ENCODE measurements around the gene NBPF1.
"Not testable (repeated sequence)": the region's sequence is repeated elsewhere in the genome, so short reads cannot be mapped to it uniquely, and the experiment has no call there.

The NBPF1 gene

DNA sequence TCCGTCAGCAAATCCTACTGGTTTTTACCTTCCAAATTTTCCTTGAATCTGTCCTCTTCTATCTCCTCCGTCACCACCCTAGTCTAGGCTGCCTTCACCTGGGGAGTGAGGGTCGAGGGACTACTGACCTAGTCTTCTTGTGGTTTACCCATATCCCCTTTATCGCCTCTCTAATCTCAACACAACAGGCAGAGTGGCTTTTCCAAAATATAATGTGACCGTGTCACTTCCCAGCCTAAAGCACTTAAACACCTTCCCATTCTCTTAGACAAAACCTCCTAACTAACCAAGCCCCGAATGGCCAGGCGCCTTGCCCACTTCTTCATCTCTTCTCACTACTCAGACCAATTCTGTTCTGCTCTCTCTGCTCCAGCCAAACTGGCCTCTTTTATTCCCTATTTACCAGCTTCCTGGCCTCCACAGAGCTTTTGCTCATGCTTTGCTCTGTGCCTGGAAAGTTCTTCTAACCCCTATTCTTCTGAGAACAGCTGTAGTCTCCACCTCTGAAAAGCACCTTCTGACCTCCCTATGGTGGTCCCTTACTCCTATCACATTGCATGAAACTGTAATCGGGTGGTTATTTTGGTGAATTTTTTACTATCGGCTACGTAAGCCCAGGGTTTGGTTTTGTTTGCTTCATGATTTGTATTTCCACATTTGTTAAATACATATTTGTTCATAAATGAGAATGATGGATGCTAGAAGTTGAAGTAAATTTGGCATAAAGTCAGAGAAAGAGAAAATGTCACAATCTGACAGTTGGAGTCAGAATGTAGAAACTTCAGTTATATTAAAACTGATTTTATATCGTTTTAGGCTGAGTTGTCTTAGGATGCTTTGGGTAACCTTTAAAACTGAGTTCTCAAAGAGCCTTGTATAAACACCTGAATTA is 1.2 kb upstream of the NBPF1 start:
- H3K4me3 ChIP-seq (replicated peaks; ENCODE audit: low read depth, low read length) = no peak overlapping the region
- TF ChIP-seq, protein P1, sequence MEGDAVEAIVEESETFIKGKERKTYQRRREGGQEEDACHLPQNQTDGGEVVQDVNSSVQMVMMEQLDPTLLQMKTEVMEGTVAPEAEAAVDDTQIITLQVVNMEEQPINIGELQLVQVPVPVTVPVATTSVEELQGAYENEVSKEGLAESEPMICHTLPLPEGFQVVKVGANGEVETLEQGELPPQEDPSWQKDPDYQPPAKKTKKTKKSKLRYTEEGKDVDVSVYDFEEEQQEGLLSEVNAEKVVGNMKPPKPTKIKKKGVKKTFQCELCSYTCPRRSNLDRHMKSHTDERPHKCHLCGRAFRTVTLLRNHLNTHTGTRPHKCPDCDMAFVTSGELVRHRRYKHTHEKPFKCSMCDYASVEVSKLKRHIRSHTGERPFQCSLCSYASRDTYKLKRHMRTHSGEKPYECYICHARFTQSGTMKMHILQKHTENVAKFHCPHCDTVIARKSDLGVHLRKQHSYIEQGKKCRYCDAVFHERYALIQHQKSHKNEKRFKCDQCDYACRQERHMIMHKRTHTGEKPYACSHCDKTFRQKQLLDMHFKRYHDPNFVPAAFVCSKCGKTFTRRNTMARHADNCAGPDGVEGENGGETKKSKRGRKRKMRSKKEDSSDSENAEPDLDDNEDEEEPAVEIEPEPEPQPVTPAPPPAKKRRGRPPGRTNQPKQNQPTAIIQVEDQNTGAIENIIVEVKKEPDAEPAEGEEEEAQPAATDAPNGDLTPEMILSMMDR (IDR thresholded peaks at IDR 0.05; ENCODE audit: low read length, missing control alignments) = no peak
- no peak for DNase-seq (ENCODE audit: low read depth)

DNA sequence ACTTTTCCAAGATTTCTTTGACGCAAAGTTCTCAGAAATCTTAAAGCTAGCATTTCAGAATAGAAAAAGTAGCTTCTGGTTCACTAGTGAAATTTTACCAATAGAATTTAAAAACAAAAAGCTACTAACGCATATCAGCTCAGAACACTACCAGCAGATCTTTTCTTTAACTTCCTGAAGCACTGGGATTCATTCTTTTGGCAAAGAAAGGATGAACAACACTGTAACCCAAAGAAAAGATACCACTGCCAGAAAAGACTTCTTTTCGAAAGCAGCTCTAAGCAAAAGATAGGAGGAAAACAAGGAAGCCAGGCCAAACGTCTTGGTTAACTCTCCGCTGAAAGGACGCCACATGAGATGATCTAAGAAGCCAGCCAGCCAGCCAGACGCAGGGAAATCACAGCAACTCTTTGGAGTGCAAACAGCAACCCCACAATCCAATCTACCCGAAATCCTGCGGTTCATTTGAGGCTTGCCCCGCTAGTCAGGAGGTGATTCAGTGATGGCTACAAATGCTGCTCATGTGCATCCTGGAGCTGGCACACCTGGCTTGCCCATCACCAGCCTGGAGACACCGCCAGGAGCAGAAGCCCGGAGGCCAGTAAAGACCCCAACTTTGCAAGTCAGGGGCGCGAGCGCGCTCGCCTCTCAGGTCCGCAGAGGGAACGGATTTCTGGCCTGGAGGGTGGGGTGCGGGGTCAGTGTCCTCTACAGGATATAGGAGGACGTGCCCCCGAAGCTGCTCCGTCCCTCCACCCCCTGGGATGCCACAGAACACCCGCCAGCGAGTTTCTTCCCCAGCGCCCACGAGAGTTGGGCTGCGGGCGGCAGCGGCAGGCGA is 812 bp downstream of the NBPF1 start:
- peak; percentile 86 for DNase-seq (ENCODE audit: low read depth)
- TF ChIP-seq, protein P1 (IDR thresholded peaks at IDR 0.05; ENCODE audit: low read length, missing control alignments) = no peak
- peak overlapping the region; percentile 70 for H3K4me3 ChIP-seq (replicated peaks; ENCODE audit: low read depth, low read length)

DNA sequence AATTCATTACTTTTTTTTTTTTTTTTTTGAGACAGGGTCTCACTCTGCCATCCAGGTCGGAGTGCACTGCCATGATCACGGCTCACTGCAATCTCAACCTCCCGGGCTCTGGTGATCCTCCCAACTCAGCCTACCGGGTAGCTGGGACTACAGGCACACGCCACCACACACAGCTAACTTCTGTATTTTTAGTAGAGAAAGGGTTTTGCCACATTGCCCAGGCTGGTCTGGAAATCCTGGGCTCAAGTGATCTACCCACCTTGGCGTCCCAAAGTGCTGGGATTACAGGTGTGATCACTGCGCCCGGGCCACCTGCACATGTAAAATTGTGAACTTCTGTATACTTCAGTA is 1.4 kb downstream of the NBPF1 start:
- DNase-seq (ENCODE audit: low read depth) = not testable (repeated sequence)

DNA sequence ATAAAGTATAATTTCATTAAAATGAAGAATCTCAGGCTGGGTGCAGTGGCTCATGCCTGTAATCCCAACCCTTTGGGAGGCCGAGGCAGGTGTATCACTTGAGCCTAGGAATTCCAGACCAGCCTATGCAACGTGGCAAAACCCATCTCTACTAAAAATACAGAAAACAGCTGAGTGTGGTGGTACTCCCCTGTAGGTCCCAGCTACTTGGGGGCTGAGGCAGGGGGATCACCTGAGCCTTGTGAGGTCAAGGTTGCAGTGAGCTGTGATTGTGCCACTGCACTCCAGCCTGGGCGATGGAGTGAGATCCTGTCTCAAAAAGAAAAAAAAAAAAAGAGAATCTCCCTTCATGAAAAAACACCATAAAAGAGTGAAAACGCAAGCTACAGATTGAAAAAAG is 2.2 kb downstream of the NBPF1 start:
- DNase-seq (ENCODE audit: low read depth) = not testable (repeated sequence)

More for the DNA sequence above, 1.4 kb downstream of the NBPF1 start:
- peak overlapping the region; percentile 70 for H3K4me3 ChIP-seq (replicated peaks; ENCODE audit: low read depth, low read length)

DNA sequence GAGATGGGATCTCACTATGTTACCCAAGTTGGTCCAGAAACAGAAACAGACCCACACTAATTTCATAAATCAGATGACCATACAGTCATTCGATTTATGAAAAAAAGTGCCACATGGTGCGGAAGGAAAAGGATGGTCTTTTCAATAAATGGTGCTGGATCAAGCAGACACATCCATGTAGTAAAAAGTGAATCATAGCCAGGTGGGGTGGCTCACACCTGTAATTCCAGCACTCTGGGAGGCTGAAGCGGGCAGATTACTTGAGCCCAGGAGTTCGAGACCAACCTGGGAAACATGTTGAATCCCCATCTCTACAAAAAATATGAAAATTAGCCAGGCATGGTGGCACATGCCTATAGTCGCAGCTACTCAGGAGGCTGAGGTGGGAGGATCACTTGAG is 2.8 kb downstream of the NBPF1 start:
- not testable (repeated sequence) for DNase-seq (ENCODE audit: low read depth); H3K4me3 ChIP-seq (replicated peaks; ENCODE audit: low read depth, low read length)

More for the DNA sequence above, 2.2 kb downstream of the NBPF1 start:
- not testable (repeated sequence) for H3K4me3 ChIP-seq (replicated peaks; ENCODE audit: low read depth, low read length)

DNA sequence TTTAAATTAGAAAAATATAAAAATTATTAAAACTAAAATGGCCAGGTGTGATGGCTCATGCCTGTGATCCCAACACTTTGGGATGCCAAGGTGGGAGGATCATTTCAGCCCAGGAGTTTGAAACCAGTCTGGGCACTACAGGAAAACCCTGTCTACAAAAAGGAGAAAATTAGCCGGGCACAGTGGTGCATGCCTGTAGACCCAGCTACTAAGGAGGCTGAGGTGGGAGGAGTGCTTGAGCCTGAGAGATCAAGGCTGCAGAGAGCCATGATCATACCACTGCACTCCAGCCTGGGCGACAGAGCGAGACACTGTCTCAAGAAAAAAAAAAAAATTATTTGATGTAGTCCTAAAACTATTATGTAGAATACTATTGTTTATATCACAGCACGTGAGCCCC is 3.6 kb downstream of the NBPF1 start:
- H3K4me3 ChIP-seq (replicated peaks; ENCODE audit: low read depth, low read length); DNase-seq (ENCODE audit: low read depth): not testable (repeated sequence)

DNA sequence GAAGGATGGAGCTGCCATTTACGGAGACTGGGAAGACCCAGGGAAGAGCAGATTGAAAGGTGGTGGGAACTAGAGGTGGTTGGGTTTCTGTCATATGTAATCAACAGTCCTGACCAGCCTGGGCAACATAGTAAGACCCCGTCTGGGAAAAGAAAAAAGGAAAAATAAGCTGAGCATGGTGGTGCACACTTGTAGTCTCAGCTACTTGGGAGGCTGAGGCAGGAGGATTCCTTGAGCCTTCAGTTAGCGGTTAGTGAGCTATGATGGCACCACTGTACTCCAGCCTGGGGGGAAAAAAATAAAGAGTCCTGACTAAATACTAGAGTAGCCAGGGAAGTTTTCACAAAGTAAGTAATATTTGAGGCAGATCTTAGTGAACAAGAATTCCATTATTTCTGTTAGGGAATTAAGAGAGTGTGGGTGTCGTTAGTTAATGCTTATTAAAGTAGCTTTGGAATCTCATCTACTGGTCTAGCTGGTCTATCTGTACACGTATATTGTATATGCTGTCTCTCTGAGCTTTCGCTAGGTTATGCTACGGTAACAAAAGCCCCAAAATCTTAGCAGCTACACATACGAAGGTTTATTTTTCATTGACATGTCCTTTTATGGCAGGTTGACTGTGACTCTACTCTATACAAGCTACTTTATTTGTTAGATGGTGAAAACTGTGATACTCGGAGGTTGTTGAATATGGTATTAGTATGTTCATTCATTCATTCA is 4.4 kb downstream of the NBPF1 start:
- no peak for DNase-seq (ENCODE audit: low read depth)
- no peak overlapping the region for H3K4me3 ChIP-seq (replicated peaks; ENCODE audit: low read depth, low read length)
- TF ChIP-seq, protein P1 (IDR thresholded peaks at IDR 0.05; ENCODE audit: low read length, missing control alignments) = no peak

DNA sequence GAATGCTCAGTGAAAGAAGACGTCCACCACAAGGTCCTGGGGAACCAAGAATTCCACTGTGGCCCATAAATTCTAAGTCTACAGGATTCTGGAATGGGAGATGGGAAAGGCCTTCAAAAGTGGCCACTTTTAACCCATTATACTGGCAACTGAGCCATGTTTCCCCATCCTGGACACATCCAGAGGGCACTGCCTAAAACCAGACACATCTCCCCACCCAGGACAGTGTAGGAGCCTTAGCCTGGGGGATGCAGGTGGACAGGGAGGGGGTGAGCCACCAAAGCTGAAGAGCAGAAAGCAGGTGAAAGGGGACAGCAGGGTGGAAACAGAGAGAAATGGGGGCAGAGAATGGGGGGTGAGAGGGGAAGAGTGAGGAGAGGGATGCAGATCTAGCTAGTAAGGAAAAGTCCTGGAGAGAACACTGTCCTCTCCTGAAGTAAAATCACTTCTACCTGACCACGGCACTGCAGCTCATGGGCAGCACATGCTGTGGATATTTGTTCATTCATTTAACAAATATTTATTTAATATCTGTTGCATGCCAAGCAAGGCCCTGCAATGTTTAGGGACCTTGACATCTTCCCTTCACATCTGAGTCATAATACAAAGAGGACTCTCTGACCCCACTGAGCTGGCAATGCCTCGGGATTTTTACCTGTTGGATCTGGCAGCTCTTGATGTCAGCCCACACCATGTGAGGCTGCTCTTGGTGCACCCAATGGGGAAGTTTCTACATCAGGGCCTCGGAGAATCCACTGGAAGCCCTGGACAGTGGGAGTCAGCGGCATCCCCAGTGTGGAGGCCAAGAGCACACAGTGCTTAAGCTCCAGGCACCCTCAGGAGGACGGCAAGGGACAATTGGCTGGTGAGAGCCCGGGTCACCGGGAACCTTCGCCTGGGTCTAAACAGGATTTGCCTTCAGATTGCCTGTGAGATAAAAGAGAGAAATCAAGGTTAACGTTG is 5.2 kb downstream of the NBPF1 start:
- not testable (repeated sequence) for DNase-seq (ENCODE audit: low read depth); H3K4me3 ChIP-seq (replicated peaks; ENCODE audit: low read depth, low read length)

DNA sequence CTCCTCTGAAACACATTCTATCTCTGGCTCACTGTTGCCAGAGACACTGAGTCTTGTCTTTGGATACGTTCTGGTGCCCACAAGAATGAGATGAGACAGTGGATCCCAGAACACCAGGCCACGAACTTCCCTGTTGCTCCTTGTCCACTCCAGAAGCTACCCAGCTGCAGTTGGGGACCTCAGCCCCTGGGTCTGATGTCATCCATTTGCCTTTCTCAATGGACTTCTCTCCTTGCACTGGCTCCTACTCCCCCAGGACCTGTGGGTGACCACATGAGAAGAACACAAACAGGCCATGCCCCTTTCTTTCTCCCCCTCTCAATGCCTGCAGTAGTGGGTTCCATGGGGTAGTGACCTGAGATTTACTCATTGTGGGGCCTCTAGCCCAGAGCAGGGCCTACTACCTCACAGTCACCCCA is 5.9 kb downstream of the NBPF1 start:
- TF ChIP-seq, protein P1 (IDR thresholded peaks at IDR 0.05; ENCODE audit: low read length, missing control alignments) = no peak
- no peak for DNase-seq (ENCODE audit: low read depth)
- no peak overlapping the region for H3K4me3 ChIP-seq (replicated peaks; ENCODE audit: low read depth, low read length)

DNA sequence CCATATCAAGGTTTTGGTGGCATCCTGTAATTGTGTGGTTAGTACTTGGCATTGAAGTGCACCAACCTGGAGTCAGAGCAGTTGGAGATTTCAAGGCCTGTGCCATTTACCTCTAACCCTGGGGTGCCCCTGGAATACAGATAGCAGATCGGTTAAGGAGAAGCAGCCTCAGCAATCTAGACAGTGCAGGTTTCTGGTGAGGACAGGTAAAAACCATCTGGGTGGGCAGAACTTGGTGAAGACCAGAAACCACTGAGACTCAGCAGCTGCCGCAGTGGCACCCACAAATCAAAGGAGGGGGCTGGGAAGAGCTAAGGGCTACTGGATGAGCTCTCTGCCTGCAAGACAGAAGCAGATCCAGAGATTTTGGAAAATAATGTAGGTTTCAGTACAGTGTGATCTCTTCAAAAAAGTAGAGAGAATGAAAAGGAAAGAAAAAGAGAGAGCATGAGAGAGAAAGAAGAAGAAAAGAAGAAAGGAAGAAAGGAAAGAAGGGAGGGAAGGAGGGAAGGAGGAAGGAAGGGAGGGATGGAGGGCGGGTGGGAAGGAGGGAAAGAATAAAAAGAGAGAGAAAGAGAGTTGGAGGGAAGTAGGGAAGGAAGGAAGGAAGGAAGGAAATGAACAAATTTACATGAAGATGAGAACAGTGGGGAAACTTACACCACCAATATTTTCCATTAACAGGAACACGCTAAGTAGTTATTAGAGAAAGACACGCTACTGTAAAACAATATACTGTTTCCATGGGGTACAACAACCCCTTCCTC is 6.5 kb downstream of the NBPF1 start:
- not testable (repeated sequence) for H3K4me3 ChIP-seq (replicated peaks; ENCODE audit: low read depth, low read length); DNase-seq (ENCODE audit: low read depth)
